Measurements from ENCODE around the gene VSX1. TPM values are rescaled to one million over a fixed set of nuclear protein-coding genes. Genes with fewer than 3 reads are reported as not detected.

The VSX1 gene
- total and polyA plus RNA-seq, 7 experiments from 2014 or later = not detected

DNA sequence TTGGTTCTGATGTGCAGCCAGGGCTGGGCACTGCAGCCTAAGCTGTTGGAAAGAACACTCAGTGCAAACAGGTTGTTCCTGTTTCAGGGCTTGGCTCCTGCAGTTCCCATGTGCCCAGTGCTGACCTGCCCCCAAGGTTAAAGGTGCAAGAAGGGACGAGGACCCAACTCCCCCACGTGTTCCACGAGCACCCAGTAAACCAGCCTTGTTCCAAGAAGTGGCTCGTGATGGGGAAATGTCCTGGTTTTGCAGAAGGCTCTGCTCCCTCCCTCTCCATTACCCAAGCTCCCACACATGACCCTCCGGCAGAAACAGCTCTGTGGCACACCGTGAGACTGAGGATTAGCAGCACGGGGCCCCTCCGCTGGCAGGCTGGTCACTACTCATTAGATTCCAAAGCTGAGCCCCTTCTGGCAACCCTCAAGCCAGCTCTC, 33.4 kb downstream of the VSX1 start:
- peaks cover 13 to 60% (median 36%) of the 10 kb centered on the region in 7 donors for H3K4me1 Mint-ChIP-seq
- peaks cover 0 to 23% (median 0%) of the 10 kb centered on the region in 5 donors for H3K36me3 Mint-ChIP-seq
- H3K4me1 ChIP-seq (ENCODE audit: control insufficient read depth in 2 of 2, insufficient read depth in 2 of 2, low read length in 2 of 2) = peaks cover 3 to 7% of the 10 kb centered on the region in 2 donors
- H3K27me3 Mint-ChIP-seq = no peaks in the 10 kb centered on the region
- H3K27ac ChIP-seq (ENCODE audit: low read depth, low read length) = no peak overlapping the region
- CTCF ChIA-PET = interaction anchor here (1.8 kb wide), 1 partner anchor 16 kb away, joined by 6 read pairs; no protein-coding TSS in a partner anchor
- no peak overlapping the region for H3K4me3 Mint-ChIP-seq
- H3K27ac Mint-ChIP-seq = peak overlapping the region in 5 of 9 donors; percentile 25 to 83 (median 62)
- H3K9me3 Mint-ChIP-seq = no peaks in the 10 kb centered on the region
- DNase-seq = no peak
- H3K9me3 ChIP-seq (ENCODE audit: control insufficient read depth in 2 of 3, low read length in 3 of 3) = no peaks in the 10 kb centered on the region
- POLR2A ChIA-PET = interaction anchor here (1.7 kb wide), 1 partner anchor 10 kb away, joined by 7 read pairs; the partner anchor contains the start of gene ACSS1
- ATAC-seq = no peak
- H3K36me3 ChIP-seq (ENCODE audit: control insufficient read depth in 2 of 3, insufficient read depth in 3 of 3, low read length in 3 of 3) = peaks cover 0 to 34% (median 3%) of the 10 kb centered on the region in 3 experiments
- H3K27me3 ChIP-seq (ENCODE audit: control insufficient read depth in 2 of 2, insufficient read depth in 2 of 2, low read length in 2 of 2) = no peaks in the 10 kb centered on the region
- H3K4me3 ChIP-seq (ENCODE audit: low read length) = no peak overlapping the region
- intact Hi-C loops (cut with micrococcal nuclease) = no loop called here

DNA sequence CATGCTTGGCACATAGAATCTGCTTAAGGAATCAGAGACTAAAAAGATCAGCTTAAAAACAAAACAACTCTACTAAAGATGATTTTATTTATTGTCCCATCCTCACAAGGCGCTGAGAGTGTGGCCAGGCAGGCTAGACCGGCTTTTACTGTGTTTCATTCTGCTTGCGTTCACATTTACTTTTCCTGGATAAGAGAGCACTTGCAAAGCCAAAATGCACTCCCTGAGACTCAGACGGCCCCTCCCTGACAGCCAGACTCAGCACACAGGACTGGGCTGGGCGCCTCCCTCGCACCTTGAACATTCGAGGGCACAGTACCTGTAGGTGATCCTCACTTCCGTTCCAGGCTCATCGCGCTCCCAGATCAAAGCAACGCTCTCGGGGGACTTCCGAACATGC, 34.2 kb downstream of the VSX1 start:
- H3K4me1 ChIP-seq (ENCODE audit: control insufficient read depth in 2 of 2, insufficient read depth in 2 of 2, low read length in 2 of 2) = peaks cover 8 to 10% of the 10 kb centered on the region in 2 donors
- Mint-ChIP-seq H3K27me3 (no peaks in the 10 kb centered on the region), H3K36me3 (peaks cover 0 to 23% (median 0%) of the 10 kb centered on the region in 5 donors), H3K27ac (peak overlapping the region in 7 of 9 donors; percentile 14 to 70 (median 44)), H3K4me1 (peaks cover 15 to 60% (median 38%) of the 10 kb centered on the region in 7 donors), H3K4me3 (no peak overlapping the region), H3K9me3 (peaks cover 0 to under 1% (median 0%) of the 10 kb centered on the region in 11 donors)
- no peak for DNase-seq
- no peak overlapping the region for H3K27ac ChIP-seq (ENCODE audit: low read depth, low read length)
- no peak for ATAC-seq
- peaks cover 0 to 34% (median 3%) of the 10 kb centered on the region in 3 experiments for H3K36me3 ChIP-seq (ENCODE audit: control insufficient read depth in 2 of 3, insufficient read depth in 3 of 3, low read length in 3 of 3)
- CTCF ChIA-PET = no interaction called here
- no peak overlapping the region for H3K4me3 ChIP-seq (ENCODE audit: low read length)
- H3K9me3 ChIP-seq (ENCODE audit: control insufficient read depth in 2 of 3, low read length in 3 of 3) = no peaks in the 10 kb centered on the region
- intact Hi-C loops (cut with micrococcal nuclease) = no loop called here
- POLR2A ChIA-PET = interaction anchor here (1.1 kb wide), 1 partner anchor 54 kb away, joined by 3 read pairs; no protein-coding TSS in a partner anchor
- H3K27me3 ChIP-seq (ENCODE audit: control insufficient read depth in 2 of 2, insufficient read depth in 2 of 2, low read length in 2 of 2) = no peaks in the 10 kb centered on the region

DNA sequence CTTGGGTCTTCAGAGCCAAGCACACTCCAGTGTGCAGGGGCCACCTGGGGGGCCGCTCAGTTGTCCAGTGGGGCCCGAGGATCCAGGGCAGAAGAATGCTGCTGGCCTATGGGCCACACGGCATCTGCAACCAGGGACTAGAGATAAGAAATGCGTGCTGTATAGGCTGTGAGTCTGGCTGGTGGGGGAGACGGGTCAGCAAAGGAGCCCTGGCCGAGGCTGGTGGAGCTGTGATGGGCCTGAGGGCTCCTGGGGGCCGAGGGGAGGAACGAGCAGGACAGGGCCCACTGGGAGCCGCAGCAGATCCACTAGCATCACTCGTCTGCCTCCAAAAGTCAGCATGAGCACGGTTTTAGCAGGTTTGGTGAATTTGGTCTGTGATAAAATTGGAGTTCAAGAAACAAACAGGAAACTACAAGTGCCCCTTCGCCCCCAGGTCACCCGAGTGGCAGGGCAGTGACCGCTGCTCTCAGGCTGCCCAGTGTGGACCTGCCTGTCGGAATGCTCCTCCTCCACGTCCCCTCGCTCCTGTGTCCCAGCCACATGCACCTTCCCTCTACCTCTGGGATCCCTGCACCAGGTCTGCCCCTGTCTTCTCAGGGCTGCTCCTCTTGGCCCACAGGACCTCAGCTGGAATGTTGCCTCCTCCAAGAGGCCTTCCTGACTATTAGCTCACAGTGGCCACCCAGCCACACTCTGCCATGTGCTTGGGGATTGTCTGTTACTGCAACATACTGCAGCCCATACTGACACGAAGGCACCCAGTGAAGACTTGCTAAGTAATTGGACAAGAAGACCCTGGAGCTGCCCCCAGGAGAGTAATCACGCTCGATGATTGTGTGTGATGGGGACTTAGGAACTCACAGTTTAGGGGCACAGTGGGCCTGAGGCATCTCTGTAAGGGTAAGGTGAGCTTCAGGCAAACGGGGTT, 34.9 kb downstream of the VSX1 start:
- peaks cover 0 to 34% (median 3%) of the 10 kb centered on the region in 3 experiments for H3K36me3 ChIP-seq (ENCODE audit: control insufficient read depth in 2 of 3, insufficient read depth in 3 of 3, low read length in 3 of 3)
- Mint-ChIP-seq H3K27ac (peak overlapping the region in 6 of 9 donors; percentile 29 to 70 (median 43)), H3K4me3 (no peak overlapping the region), H3K27me3 (no peaks in the 10 kb centered on the region), H3K9me3 (peaks cover 0 to 3% (median 0%) of the 10 kb centered on the region in 11 donors), H3K4me1 (peaks cover 20 to 60% (median 36%) of the 10 kb centered on the region in 7 donors), H3K36me3 (peaks cover 0 to 23% (median 0%) of the 10 kb centered on the region in 5 donors)
- ChIA-PET CTCF (interaction anchor here (0.7 kb wide), 1 partner anchor 924 kb away, joined by 3 read pairs; no protein-coding TSS in a partner anchor), POLR2A (interaction anchor here (1.1 to 6.1 kb wide), 2 partner anchors 10 to 54 kb away, joined by 3 to 50 read pairs; partner anchors contain the start of gene ACSS1)
- ATAC-seq (no peak), DNase-seq (no peak)
- H3K4me1 ChIP-seq (ENCODE audit: control insufficient read depth in 2 of 2, insufficient read depth in 2 of 2, low read length in 2 of 2) = peaks cover 15 to 16% of the 10 kb centered on the region in 2 donors
- no peaks in the 10 kb centered on the region for H3K9me3 ChIP-seq (ENCODE audit: control insufficient read depth in 2 of 3, low read length in 3 of 3)
- H3K27ac ChIP-seq (ENCODE audit: low read depth, low read length) = no peak overlapping the region
- intact Hi-C loops (cut with micrococcal nuclease) = no loop called here
- H3K4me3 ChIP-seq (ENCODE audit: low read length) = no peak overlapping the region
- no peaks in the 10 kb centered on the region for H3K27me3 ChIP-seq (ENCODE audit: control insufficient read depth in 2 of 2, insufficient read depth in 2 of 2, low read length in 2 of 2)

DNA sequence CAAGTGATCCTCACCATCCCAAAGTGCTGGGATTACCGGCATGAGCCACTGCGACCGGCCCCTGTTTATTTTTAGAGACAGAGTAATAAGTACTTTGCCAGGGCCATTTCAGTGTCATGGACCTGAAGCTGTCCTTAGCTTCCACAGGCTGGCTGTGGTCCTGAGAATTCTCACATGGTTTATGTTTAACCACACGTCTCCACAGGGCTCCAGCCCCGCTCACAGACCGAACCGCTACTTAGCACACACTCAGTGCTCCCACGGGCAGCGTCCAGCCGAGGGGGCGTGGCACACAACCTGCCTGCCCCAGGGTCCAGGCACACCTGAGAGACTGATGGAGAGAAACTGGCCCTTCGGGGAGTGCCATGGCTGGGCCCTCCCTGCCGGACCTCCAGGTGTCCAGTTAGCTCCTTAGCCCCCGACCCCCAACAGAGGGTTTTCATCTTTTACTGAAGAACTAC, 35.7 kb downstream of the VSX1 start:
- Mint-ChIP-seq H3K4me1 (peaks cover 21 to 60% (median 38%) of the 10 kb centered on the region in 7 donors), H3K9me3 (peaks cover 0 to 3% (median 0%) of the 10 kb centered on the region in 11 donors), H3K4me3 (no peak overlapping the region), H3K27me3 (no peaks in the 10 kb centered on the region), H3K36me3 (peaks cover 0 to 22% (median 0%) of the 10 kb centered on the region in 5 donors), H3K27ac (peak overlapping the region in 3 of 9 donors; percentile 51 to 67 (median 64))
- ChIA-PET CTCF (no interaction called here), POLR2A (interaction anchor here (1.3 to 6.1 kb wide), 2 partner anchors 10 to 11 kb away, joined by 3 to 50 read pairs; partner anchors contain the start of gene ACSS1)
- H3K4me3 ChIP-seq (ENCODE audit: low read length) = no peak overlapping the region
- intact Hi-C loops (cut with micrococcal nuclease) = no loop called here
- H3K36me3 ChIP-seq (ENCODE audit: control insufficient read depth in 2 of 3, insufficient read depth in 3 of 3, low read length in 3 of 3) = peaks cover 0 to 34% (median 3%) of the 10 kb centered on the region in 3 experiments
- H3K4me1 ChIP-seq (ENCODE audit: control insufficient read depth in 2 of 2, insufficient read depth in 2 of 2, low read length in 2 of 2) = peaks cover 23 to 24% of the 10 kb centered on the region in 2 donors
- DNase-seq (no peak), ATAC-seq (no peak)
- H3K27me3 ChIP-seq (ENCODE audit: control insufficient read depth in 2 of 2, insufficient read depth in 2 of 2, low read length in 2 of 2) = no peaks in the 10 kb centered on the region
- no peaks in the 10 kb centered on the region for H3K9me3 ChIP-seq (ENCODE audit: control insufficient read depth in 2 of 3, low read length in 3 of 3)
- no peak overlapping the region for H3K27ac ChIP-seq (ENCODE audit: low read depth, low read length)

DNA sequence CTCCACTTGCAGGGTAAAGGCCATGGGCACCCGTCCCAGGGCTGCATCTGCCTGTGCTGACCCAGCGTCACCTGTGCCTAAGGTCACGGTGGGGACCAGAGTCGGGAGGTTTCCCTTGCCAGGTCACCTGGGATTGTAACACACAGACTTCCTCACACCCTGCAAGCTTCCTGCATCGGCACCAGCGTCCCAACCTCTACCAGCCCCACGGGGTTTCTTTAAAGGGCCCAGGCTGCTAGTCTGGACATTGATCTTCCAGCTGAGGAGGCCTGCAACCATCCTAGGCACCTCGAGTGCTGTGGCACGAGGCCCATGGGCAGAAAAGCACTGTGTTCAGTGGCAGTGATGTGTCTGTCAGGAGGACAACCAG, 36.6 kb downstream of the VSX1 start:
- H3K27me3 Mint-ChIP-seq = no peaks in the 10 kb centered on the region
- Histone ChIP-seq H3K9me3 (ENCODE audit: control insufficient read depth in 2 of 3, low read length in 3 of 3) (no peaks in the 10 kb centered on the region), H3K27ac (ENCODE audit: low read depth, low read length) (no peak overlapping the region), H3K36me3 (ENCODE audit: control insufficient read depth in 2 of 3, insufficient read depth in 3 of 3, low read length in 3 of 3) (peaks cover 0 to 34% (median 3%) of the 10 kb centered on the region in 3 experiments), H3K4me1 (ENCODE audit: control insufficient read depth in 2 of 2, insufficient read depth in 2 of 2, low read length in 2 of 2) (peaks cover 25 to 28% of the 10 kb centered on the region in 2 donors), H3K4me3 (ENCODE audit: low read length) (no peak overlapping the region), H3K27me3 (ENCODE audit: control insufficient read depth in 2 of 2, insufficient read depth in 2 of 2, low read length in 2 of 2) (no peaks in the 10 kb centered on the region)
- no peak overlapping the region for H3K4me3 Mint-ChIP-seq
- DNase-seq (no peak), ATAC-seq (no peak)
- ChIA-PET POLR2A (interaction anchor here (1.3 to 6.1 kb wide), 2 partner anchors 9 to 11 kb away, joined by 3 to 50 read pairs; partner anchors contain the start of gene ACSS1), CTCF (no interaction called here)
- H3K4me1 Mint-ChIP-seq = peaks cover 21 to 56% (median 34%) of the 10 kb centered on the region in 7 donors
- H3K9me3 Mint-ChIP-seq = peaks cover 0 to 3% (median 0%) of the 10 kb centered on the region in 11 donors
- H3K36me3 Mint-ChIP-seq = peaks cover 0 to 18% (median 0%) of the 10 kb centered on the region in 5 donors
- intact Hi-C loops (cut with micrococcal nuclease) = no loop called here
- peak overlapping the region in 6 of 9 donors; percentile 5 to 91 (median 59) for H3K27ac Mint-ChIP-seq

DNA sequence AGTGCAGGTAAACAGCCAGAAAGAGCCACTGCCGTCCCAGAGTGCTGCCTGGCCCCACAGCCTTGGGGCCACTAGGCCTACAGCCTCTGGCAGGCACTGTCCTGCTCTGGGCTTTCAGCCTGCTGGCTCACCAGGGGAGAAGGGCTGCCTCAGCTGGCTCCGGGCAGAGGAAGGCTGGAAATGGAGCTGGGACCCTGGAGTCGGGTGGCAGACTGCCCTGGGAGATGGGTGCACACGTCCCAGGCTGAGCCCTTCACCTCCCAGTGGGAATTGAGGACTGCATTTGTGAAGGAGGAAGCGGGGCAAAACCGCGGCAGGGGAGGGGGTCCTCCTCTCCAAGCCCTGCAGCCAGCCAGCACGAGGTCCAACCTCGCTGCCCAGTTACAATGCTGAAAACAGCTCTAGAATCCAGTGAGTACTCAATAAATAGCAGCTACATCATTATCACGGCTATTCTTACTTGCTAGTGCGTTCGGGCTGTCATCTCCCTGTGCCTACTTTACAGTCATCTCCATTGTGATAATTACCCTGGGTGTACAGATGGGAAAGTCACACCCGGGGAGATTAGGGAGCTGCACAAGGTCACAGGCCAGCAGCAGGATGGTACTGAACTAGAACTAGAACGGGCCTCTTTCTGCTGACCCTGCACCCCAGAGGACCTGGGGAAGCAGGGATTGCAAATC, 37.1 kb downstream of the VSX1 start:
- no peak overlapping the region for H3K4me3 ChIP-seq (ENCODE audit: low read length)
- Mint-ChIP-seq H3K9me3 (peaks cover 0 to 3% (median 0%) of the 10 kb centered on the region in 11 donors), H3K27ac (peak overlapping the region in 6 of 9 donors; percentile 51 to 99 (median 76)), H3K4me3 (no peak overlapping the region), H3K4me1 (peaks cover 20 to 56% (median 29%) of the 10 kb centered on the region in 7 donors), H3K36me3 (peaks cover 0 to 18% (median 0%) of the 10 kb centered on the region in 5 donors), H3K27me3 (no peaks in the 10 kb centered on the region)
- no peaks in the 10 kb centered on the region for H3K27me3 ChIP-seq (ENCODE audit: control insufficient read depth in 2 of 2, insufficient read depth in 2 of 2, low read length in 2 of 2)
- intact Hi-C loops (cut with micrococcal nuclease) = no loop called here
- H3K27ac ChIP-seq (ENCODE audit: low read depth, low read length) = peak overlapping the region; percentile 76
- H3K9me3 ChIP-seq (ENCODE audit: control insufficient read depth in 2 of 3, low read length in 3 of 3) = no peaks in the 10 kb centered on the region
- ChIA-PET CTCF (no interaction called here), POLR2A (interaction anchor here (1.3 to 6.1 kb wide), 2 partner anchors 8 to 12 kb away, joined by 3 to 50 read pairs; partner anchors contain the start of gene ACSS1)
- peaks cover 25 to 34% of the 10 kb centered on the region in 2 donors for H3K4me1 ChIP-seq (ENCODE audit: control insufficient read depth in 2 of 2, insufficient read depth in 2 of 2, low read length in 2 of 2)
- DNase-seq (no peak), ATAC-seq (no peak)
- peaks cover 0 to 30% (median 3%) of the 10 kb centered on the region in 3 experiments for H3K36me3 ChIP-seq (ENCODE audit: control insufficient read depth in 2 of 3, insufficient read depth in 3 of 3, low read length in 3 of 3)

Data from naive thymus-derived CD4-positive, alpha-beta T cell (primary cell).